GM18909 (cell line): Measurements from ENCODE around the gene CYSLTR1.
"Not testable (repeated sequence)": the region's sequence is repeated elsewhere in the genome, so short reads cannot be mapped to it uniquely, and the experiment has no call there.

Experiments
- ATAC-seq: cut with Tn5 transposase; IDR thresholded peaks from one replicate; pipeline ENCODE4 v1.9.1; 2021; ENCODE audit warnings: mild to moderate bottlenecking; ENCODE audit not compliant: unreplicated experiment, poor library complexity

Gene CYSLTR1, protein sequence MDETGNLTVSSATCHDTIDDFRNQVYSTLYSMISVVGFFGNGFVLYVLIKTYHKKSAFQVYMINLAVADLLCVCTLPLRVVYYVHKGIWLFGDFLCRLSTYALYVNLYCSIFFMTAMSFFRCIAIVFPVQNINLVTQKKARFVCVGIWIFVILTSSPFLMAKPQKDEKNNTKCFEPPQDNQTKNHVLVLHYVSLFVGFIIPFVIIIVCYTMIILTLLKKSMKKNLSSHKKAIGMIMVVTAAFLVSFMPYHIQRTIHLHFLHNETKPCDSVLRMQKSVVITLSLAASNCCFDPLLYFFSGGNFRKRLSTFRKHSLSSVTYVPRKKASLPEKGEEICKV

DNA sequence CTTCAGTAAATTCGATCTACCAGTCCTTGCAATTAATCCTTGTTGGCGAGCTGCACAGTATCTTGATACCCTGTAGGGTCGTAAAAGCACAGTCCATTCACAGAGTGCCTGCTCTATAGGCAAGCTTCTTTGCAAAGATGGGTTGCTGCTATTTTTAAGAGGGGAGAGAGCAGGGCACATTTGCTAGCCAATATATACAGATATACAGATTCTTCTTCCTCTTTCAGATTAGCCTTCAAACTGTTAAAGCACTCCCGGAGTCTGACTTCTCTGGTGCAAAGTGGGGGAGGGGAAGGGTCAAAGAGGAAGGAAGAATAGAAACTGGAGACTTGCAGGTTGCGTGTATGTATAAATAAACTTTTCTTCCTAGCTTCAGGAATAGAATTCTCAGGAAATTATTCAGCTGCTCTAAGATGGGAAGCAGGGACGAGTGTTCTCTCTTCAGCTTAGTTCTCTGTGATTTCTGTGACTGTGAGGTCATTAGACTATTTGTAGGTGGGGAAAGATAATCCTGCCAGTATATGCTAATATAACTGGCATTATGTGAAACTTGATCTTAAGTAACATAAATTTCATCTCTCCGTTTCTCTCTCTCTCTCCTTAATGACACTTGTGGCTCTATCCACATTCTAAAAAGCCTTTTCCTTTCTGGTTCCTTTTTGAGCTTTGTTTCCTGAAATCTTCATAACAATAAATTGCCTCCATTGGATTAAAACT is at the start of gene CYSLTR1:
Gene CYSLTR1, minus strand, starts transcription at position 242 of the 717 bp plus-strand sequence. CDS start 53,865 bp downstream, outside the sequence.
- ATAC-seq, result peak; percentile 57

DNA sequence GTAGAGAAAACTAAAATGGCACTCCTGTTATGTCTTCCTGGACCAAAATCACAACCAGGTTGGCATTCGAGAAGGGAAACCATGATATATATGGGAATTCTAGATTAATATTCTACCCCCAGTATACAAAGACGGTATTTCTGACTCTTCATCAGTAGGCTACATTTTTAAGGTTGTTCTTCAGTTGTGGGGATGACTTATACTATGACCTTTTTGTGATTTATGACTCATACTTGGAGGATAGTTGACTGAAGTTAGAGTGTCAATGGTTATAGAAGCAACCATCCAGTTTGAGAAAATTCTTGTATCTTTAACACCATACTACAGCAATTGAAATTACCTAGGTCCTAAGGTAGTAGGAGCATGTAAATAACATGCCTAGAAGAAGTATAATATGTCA is 49.8 kb upstream of the CYSLTR1 start:
- no peak for ATAC-seq

DNA sequence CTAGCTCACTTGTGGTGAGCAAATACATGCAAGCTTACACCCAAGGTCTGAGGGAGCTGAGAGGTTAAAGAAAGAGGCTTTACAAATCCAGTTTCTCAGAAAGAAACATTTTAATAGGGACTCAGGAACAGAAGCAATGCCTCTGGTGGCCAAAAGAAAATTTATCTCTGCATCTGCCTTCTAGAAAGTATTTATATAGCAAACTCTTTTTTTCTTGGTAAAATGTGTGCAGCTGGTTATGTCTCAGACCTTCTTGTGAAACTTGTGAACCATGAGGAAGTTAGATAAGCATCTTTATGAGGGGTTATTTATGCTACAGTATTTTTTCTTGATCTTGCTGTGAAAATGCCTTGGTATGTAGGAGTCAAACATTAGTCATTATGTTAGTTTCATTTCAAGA is 48.5 kb upstream of the CYSLTR1 start:
- ATAC-seq, result no peak

DNA sequence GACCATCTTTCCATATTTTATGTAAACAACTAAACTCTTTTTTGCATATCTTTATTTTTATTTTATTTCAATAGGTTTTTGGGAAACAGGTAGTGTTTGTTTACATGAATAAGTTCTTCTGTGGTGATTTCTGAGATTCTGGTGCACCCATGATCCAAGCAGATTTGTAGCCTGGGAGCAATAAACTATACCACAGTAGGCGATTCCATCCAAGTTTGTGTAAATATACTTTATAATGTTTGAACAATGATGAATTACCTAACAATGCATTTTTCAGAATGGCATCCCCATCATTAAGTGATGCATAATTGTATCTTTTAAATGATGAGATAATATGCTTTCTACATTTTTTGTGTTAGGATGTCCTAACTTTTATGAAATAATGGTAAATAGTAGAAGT is 39.2 kb upstream of the CYSLTR1 start:
- ATAC-seq, result no peak

DNA sequence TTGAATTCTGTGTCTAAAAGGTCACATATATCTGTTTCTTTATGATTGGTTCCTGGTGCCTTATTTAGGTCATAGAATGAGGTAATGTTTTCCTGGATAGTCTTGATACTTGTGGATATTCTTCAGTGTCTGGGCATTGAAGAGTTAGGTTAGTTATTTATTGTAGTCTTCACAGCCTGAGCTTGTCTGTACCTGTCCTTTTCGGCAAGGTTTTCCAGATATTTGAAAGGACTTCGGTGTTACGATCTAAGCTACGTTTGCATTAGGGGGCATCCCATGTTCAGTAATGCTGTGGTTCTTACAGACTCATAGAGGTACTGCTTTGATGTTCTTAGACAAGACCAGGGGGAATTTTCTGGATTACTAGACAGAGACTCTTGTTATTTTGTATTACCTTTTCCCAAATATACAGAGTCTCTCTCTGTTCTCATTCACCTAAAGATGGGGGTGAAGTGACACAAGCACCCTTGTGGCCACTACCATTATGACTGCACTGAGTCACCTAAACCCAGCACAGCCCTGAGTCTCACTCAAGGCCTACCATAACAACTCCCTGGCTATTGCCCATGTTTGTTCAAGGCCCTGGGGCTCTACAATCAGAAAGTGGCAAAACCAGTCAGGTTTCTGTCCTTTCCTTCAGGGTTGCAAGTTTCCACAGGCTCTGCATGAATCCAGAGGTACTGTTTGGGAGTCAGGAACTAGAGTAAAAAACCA is 30.1 kb upstream of the CYSLTR1 start:
- ATAC-seq, result no peak

DNA sequence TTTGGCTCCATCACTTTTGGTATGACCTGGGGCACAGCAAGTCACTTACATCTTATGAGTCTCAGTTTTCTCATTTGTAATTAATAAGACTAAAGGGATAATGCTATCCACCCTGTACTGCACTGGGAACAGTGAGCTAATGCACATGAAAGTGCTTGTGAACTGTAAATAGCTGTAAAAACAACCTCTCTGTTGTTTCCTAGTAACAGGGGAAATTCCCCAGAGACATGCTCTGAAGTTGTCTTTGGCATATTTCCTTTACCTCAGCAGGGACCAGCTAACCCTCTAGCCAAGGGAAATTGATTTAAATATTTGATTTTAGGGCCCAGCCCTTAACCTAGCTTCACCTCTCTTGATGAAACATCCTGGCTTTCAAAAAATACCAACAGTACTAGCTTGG is 6.1 kb upstream of the CYSLTR1 start:
- peak; percentile 62 for ATAC-seq

DNA sequence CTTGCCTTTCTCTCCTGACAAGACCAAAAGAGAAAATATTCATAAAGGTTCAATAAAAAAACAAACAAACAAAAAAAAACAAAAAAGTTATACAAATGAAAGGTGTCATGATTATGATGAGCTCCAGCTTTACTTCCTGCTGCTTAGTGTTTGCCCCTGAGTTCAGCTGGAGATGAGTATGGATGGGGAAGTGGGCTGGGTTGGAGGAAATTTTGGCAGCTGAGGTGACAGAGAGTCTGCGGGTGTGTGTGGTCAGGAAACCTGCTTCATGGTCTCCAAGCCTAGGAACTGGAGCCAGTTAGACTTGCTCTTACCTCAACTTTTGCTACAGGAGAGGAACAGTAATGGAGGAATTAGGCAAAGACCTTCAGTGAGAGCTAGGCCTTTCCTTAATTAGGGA is 4.3 kb upstream of the CYSLTR1 start:
- no peak for ATAC-seq

DNA sequence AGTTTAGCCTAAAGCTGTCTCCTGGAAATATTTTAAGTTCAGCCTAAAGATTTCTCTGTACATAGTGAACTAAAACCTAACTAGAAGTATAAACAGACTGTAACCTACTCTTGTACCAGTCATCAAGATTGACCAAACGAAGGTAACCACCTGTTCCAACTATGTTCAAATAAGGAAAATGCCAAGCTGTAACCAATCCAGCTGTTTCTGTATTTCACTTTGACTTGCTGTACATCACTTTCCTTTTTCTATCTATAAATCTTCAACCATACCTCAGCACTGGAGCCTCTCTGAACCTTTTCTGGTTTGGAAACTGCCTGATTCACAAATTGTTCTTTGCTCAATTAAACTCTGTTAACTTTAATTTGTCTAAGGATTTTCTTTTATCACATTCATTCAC is 3.1 kb upstream of the CYSLTR1 start:
- peak; percentile 36 for ATAC-seq

DNA sequence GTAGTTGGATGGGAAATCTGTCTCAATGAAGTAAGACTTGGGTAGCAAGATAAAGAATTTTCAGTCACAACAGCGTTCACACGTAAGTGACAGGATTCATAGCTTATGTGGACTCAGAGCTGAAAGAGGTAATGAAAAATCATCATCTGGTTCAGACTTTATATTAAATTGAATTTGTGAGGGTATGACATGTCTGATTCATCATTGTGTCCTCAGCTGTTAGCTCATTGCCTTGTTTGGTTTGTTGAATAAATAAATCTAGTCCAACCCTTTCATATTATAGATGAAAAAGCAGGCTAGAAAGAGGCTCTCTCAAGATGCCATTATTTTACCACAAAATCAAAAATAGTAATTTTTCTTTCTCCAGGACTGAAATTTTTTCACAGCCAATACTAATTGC is 2.7 kb upstream of the CYSLTR1 start:
- ATAC-seq, result no peak

DNA sequence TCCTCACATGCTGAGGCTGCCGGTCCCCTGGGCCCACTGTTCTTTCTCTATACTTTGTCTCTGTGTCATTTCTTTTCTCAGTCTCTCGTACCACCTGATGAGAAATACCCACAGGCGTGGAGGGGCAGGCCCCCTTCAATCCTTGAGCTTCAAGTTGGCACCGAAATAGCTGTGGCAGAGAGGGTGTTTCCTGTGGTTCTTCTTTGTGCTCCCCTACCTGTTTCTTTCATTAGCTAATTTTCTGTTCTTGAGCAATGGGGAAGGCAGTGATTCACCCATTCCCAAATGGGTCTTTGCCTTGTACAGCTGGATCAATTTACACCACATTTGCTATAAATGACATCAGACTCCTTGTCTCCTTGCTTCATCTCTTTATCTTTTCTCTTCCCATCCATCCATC is 2.1 kb upstream of the CYSLTR1 start:
- ATAC-seq, result no peak

DNA sequence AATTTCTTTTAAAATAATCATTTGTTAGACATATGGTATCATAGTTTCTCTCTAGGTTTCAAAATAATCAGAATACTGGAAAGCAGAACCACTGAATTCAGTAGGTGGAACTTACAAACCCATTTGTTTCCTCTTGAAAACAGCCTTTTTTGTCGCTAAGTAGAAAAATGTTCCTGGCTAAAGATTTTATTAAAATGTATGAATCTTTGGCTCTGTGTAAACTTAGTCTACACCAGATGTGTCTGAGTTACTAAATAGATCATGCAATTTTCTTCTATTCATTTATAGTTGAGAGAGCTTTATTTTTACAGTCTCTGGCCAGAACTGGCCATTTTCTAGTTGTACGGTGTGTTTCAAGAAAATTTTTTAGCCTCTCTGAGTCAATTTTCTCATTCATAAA is 1.0 kb downstream of the CYSLTR1 start:
- no peak for ATAC-seq

DNA sequence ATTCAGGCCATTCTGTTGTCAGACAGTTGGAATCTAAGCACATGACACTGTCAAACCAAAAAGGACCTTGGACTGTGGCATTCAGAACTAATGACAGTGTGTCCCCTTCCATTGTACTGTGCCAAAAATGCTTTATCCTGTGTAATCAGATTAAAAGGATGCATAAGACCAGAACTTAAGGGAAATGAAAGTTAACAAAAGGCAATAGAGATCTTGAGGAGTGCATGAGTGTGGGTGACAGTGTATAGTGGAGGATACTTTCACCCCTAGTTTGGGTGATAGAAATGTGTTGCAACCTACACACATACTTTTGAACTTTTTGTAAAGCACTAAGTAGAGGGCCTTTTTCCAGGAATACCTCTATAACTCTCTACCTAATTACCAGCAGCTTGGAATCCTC is 4.5 kb downstream of the CYSLTR1 start:
- ATAC-seq, result no peak

DNA sequence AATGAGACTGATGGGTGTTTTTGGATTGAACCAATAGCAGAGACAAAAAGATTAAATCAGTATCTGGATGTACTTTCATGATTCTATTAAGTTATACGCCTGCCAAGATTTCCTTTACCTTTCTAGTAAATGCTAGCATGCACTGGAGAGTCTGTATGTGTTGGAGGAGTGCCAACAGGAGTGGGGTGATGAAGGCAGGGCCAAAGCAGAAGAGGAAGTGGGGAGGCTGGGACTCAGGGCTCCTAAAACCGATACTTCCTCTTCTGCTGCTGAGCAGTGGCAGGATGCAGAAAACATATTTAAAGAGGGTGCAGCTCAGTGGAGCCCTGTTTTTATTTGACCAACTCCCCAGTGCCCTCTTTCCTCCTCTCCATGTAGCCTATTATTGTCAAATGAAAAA is 5.6 kb downstream of the CYSLTR1 start:
- peak; percentile 97 for ATAC-seq

DNA sequence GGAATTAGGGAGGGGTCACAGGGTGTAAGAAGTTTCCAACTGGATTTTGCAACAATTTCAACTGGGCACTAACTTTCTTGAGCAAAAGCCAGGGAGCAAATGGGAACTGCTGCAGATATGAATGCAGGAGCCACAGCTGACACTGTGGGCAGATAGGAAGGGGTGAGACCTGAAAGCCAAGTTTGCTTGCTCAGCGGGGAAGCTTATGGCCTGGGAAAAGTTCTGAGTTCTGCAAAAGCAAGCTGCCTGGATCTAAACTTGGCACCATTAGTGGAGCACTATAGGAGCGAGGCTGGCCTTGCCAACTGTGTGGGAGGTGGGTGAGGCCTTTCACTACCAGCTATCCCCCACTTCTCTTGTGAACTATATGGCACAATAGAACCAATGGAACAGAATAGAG is 11.1 kb downstream of the CYSLTR1 start:
- ATAC-seq, result no peak

DNA sequence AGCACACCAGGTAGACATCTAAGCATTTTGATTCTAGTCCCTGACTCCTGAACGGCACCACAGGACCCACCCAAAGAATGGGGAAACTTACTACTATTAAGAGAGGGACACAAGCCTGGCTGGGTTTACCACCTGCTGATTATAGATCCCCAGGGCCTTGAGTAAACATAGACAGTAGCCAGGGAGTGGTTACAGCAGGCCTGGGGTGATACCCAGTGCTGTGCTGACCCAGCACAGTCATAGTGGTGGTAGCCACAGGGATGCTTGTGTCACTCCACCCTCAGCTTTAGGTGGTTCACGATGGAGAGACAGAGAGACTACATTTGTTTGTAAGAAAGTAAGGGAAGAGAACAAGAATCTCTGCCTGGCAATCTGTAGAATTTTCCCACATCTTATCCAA is 11.7 kb downstream of the CYSLTR1 start:
- ATAC-seq, result no peak

DNA sequence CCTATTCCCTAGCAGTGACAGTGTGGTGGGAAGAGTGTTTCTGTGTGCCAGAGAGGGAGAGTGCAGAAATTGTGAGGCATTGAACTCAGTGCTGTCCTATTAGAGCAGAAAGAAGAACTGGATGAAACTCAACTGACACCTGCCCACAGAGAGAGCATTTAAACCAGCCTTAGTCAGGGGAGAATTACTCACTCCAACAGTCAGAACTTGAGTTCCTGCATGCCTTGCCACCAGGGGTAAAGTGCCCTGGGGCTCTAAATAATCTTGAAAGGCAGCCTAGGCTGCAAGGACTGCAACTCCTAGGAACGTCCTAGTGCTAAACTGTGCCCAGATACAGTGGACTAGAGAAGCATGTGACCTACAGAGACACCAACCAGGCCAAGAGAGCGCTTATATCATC is 12.8 kb downstream of the CYSLTR1 start:
- ATAC-seq, result peak; percentile 77

DNA sequence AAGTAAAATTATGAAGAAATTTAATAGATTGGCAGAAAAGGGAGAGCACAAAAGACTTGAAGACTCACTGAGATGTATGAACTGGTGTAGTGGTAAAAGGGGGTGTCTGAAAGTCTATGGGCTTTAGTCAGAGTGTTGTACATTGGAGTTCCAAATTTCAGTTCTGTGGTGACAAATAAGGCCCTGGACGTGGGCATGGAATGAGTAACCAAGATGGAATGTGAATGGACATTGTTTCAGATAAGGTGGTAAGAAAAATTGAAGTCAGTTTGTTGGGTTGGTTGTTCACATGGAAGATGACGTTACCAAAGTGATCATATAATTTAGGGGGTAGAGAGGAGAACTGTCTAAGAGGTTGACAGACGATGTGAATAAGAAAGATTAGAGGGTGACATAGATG is 13.9 kb downstream of the CYSLTR1 start:
- no peak for ATAC-seq

DNA sequence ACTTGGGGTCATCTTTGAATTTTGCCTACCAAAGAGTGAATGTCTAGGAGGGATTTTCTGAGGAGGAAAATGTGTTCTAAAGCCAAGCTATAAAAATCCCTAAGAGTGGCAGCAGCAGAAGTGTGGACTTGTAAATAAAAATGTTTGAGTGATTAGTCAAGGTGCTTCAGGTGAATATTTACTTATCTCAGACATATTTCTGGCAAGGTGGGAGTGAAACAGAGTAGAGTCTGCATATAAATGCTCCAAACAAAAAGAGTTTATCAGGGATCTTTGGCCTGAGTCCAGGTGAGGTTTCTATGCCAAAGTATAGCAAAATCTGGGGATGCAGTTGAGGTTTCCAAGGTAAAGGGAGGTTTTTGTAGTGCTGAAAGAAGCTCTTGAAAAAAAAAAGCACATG is 19.7 kb downstream of the CYSLTR1 start:
- ATAC-seq, result no peak

DNA sequence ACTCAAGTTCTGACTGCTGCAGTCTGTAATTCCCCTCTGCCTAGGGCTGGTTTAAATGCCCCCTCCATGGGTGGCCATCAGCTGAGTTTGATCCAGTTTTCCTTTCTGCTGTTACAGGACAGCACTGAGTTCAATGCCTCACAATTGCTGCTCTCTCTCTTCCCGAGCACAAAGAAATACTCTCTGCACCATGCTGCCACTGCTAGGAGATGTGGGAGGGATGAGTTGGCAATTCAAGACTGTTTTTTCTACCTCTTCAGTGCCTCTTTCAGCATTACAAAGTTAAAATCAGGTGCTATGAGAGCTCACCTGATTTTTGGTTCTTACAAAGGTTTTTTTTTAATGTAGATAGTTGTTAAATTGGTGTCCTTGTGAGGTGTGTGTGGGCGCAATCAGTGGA is 24.3 kb downstream of the CYSLTR1 start:
- ATAC-seq, result no peak

DNA sequence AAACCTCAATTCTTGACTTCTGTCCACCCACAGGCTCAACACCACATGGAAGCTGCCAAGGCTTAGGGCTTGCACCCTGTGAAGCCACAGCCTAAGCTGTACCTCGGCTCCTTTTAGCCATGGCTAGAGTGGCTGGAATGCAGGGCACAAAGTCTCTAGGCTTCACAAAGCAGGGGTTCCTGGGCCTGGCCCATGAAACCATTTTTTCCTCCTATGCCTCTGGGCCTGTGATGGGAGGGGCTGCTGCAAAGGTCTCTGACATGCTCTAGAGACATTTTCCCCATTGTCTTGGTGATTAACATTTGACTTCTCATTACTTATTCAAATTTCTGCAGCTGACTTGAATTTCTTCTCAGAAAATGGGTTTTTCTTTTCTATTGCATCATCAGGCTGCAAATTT is 26.5 kb downstream of the CYSLTR1 start:
- not testable (repeated sequence) for ATAC-seq

DNA sequence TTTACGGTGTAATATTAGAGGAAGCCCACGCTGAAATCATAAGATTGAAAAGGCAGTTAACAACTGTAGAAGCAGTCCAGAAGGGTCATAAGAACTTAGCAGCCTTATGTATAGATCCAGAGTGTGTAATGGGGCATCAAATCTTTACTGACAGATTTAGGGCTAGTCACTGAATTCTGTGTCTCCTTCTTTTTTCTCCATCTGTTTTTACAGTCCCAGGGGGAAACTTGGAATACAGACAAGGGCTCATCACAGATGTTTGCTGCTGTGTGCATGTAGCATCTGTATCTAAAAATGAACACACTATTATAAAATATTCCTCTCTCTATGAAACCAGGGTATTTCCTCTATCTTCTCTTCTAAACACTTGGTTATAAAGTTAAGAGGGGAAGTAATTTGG is 43.9 kb downstream of the CYSLTR1 start:
- no peak for ATAC-seq
